Activated CD4-positive, alpha-beta memory T cell treated with anti-CD3 and anti-CD28 coated beads, Interleukin-2, amount 10 ng/mL, durations not matched to agents 7 days and 5 days (primary cell): ENCODE results near the gene TEX2. TPM values are rescaled to one million over a fixed set of nuclear protein-coding genes. Genes with fewer than 3 reads are reported as not detected.
"Not testable (repeated sequence)": the region's sequence is repeated elsewhere in the genome, so short reads cannot be mapped to it uniquely, and the experiment has no call there.

ENCODE experiments used
- CTCF ChIA-PET: fragments of 350-600 bp; sonication (Branson Sonifier 250); formaldehyde crosslinking; loops from one replicate; lab custom pipeline; 2021; ENCODE audit warnings: antibody characterized with exemption, inconsistent platforms; lab: Charles Lee
- POLR2A ChIA-PET: fragments of 350-600 bp; sonication (Branson Sonifier 250); formaldehyde crosslinking; loops from one replicate; lab custom pipeline; 2021; ENCODE audit warnings: antibody characterized with exemption; lab: Charles Lee
- DNase-seq: peaks from one replicate; pipeline ENCODE4 v3.0.0-alpha.2; 2020
- H3K27ac Mint-ChIP-seq: one replicate; pipeline ENCODE4 v1.8.0; 2021; ENCODE audit warnings: mild to moderate bottlenecking, mixed read lengths
- H3K27me3 Mint-ChIP-seq: one replicate; pipeline ENCODE4 v1.8.0; 2021; ENCODE audit warnings: mixed read lengths
- H3K36me3 Mint-ChIP-seq: one replicate; pipeline ENCODE4 v1.8.0; 2021; ENCODE audit warnings: low read depth, mixed read lengths
- H3K4me1 Mint-ChIP-seq: one replicate; pipeline ENCODE4 v1.8.0; 2021; ENCODE audit warnings: mixed read lengths
- H3K4me3 Mint-ChIP-seq: one replicate; pipeline ENCODE4 v1.8.0; 2021; ENCODE audit warnings: mild to moderate bottlenecking, mixed read lengths
- H3K9me3 Mint-ChIP-seq: one replicate; pipeline ENCODE4 v1.8.0; 2021; ENCODE audit warnings: mixed read lengths
- total RNA-seq, 2 experiments: library from RNA; stranded (reverse); gene quantifications; one replicate each; pipeline ENCODE4 v1.2.3, GENCODE V29; 2021

The TEX2 gene
- total RNA-seq, 2 experiments from 2014 or later = 10.5 to 12.4 TPM

GRCh38 chr17:64130559-64131001, 132.5 kb downstream of the TEX2 start:
- peaks cover 47% of the 10 kb centered on the region for H3K4me1 Mint-ChIP-seq
- DNase-seq = peak; percentile 63
- H3K27ac Mint-ChIP-seq = peak overlapping the region; percentile 91
- H3K27me3 Mint-ChIP-seq = no peaks in the 10 kb centered on the region
- no peaks in the 10 kb centered on the region for H3K9me3 Mint-ChIP-seq
- CTCF ChIA-PET = interaction anchor here (0.9 to 18.3 kb wide), 16 partner anchors 10 to 242 kb away, joined by 3 to 510 read pairs (median 9); partner anchors contain the start of genes CSHL1, GH1 and ICAM2
- H3K4me3 Mint-ChIP-seq = peak overlapping the region; percentile 80
- POLR2A ChIA-PET = interaction anchor here (0.8 to 5.0 kb wide), 31 partner anchors 12 to 375 kb away, joined by 3 to 69 read pairs (median 7); partner anchors contain the start of genes CD79B, CEP95, DDX5 and GH1
- peaks cover 28% of the 10 kb centered on the region for H3K36me3 Mint-ChIP-seq

GRCh38 chr17:64129765-64130558, 133.1 kb downstream of the TEX2 start, which contains the start of gene ERN1:
Gene ERN1 (minus strand): TSS chr17:64130144. CDS start chr17:64130029, 115 bp downstream.
- Mint-ChIP-seq H3K4me1 (peaks cover 53% of the 10 kb centered on the region), H3K27me3 (no peaks in the 10 kb centered on the region), H3K27ac (peak within 1 kb of the TSS; percentile 91), H3K9me3 (no peaks in the 10 kb centered on the region), H3K36me3 (peaks cover 34% of the 10 kb centered on the region), H3K4me3 (peak within 1 kb of the TSS; percentile 84)
- peak; percentile 92 for DNase-seq
- ChIA-PET CTCF (interaction anchor here (1.0 to 18.3 kb wide), 16 partner anchors 9 to 241 kb away, joined by 3 to 510 read pairs (median 8); partner anchors contain the start of genes GH1 and ICAM2), POLR2A (interaction anchor here (0.6 to 5.0 kb wide), 37 partner anchors 12 to 376 kb away, joined by 3 to 69 read pairs (median 5); partner anchors contain the start of genes CD79B, CEP95, DDX5 and GH1)

GRCh38 chr17:64129515-64129764, 133.6 kb downstream of the TEX2 start:
- H3K9me3 Mint-ChIP-seq = no peaks in the 10 kb centered on the region
- peaks cover 58% of the 10 kb centered on the region for H3K4me1 Mint-ChIP-seq
- peak overlapping the region; percentile 84 for H3K4me3 Mint-ChIP-seq
- peaks cover 39% of the 10 kb centered on the region for H3K36me3 Mint-ChIP-seq
- peak overlapping the region; percentile 87 for H3K27ac Mint-ChIP-seq
- no peaks in the 10 kb centered on the region for H3K27me3 Mint-ChIP-seq
- POLR2A ChIA-PET = interaction anchor here (0.6 to 5.0 kb wide), 26 partner anchors 11 to 376 kb away, joined by 3 to 69 read pairs (median 8); partner anchors contain the start of genes CEP95, DDX5, GH1 and ICAM2
- no peak for DNase-seq
- CTCF ChIA-PET = interaction anchor here (1.0 to 18.3 kb wide), 12 partner anchors 8 to 241 kb away, joined by 3 to 510 read pairs (median 4); partner anchors contain the start of genes GH1 and ICAM2

GRCh38 chr17:64128787-64129514, 134.1 kb downstream of the TEX2 start:
- H3K36me3 Mint-ChIP-seq = peaks cover 44% of the 10 kb centered on the region
- H3K9me3 Mint-ChIP-seq = no peaks in the 10 kb centered on the region
- H3K27ac Mint-ChIP-seq = peak overlapping the region; percentile 87
- POLR2A ChIA-PET = interaction anchor here (0.6 to 5.0 kb wide), 24 partner anchors 11 to 377 kb away, joined by 3 to 69 read pairs (median 10); partner anchors contain the start of genes CEP95, DDX5, GH1 and ICAM2
- CTCF ChIA-PET = interaction anchor here (1.0 to 18.3 kb wide), 9 partner anchors 8 to 240 kb away, joined by 3 to 510 read pairs (median 5); partner anchors contain the start of gene GH1
- H3K4me1 Mint-ChIP-seq = peaks cover 63% of the 10 kb centered on the region
- H3K27me3 Mint-ChIP-seq = no peaks in the 10 kb centered on the region
- DNase-seq = no peak
- peak overlapping the region; percentile 84 for H3K4me3 Mint-ChIP-seq

DNA sequence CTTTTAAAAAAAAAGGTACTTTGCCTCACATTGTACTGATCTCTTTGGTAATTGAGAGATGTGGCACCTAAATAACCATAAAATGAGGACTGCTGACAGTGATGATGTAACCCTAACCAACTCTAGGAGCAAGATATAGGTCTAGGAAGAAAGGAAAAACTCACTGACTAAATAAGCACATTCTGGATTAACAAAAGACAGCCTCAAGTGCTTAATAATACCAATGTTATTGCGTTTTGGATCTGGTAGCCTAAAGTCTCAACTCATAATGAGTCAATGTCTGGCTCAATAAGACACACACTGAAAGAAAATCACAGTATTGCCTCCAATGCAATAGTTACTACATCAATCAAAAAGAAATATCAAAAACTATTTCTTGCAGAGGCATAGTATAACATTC, 136.1 kb downstream of the TEX2 start:
- POLR2A ChIA-PET = interaction anchor here (1.0 to 3.6 kb wide), 7 partner anchors 11 to 207 kb away, joined by 3 to 15 read pairs (median 5); partner anchors contain the start of gene ICAM2

GRCh38 chr17:64125937-64126336, 137.1 kb downstream of the TEX2 start:
- H3K4me1 Mint-ChIP-seq = peaks cover 71% of the 10 kb centered on the region
- H3K27me3 Mint-ChIP-seq = no peaks in the 10 kb centered on the region
- DNase-seq = no peak
- peak overlapping the region; percentile 44 for H3K27ac Mint-ChIP-seq
- no peaks in the 10 kb centered on the region for H3K9me3 Mint-ChIP-seq
- ChIA-PET POLR2A (interaction anchor here (1.0 to 3.0 kb wide), 5 partner anchors 10 to 206 kb away, joined by 3 to 14 read pairs (median 7); partner anchors contain the start of gene ICAM2), CTCF (interaction anchor here (1.3 to 18.3 kb wide), 2 partner anchors 8 to 97 kb away, joined by 3 to 510 read pairs; no protein-coding TSS in a partner anchor)
- peak overlapping the region; percentile 84 for H3K4me3 Mint-ChIP-seq
- peaks cover 72% of the 10 kb centered on the region for H3K36me3 Mint-ChIP-seq

More for the DNA sequence above, 136.1 kb downstream of the TEX2 start:
- peaks cover 62% of the 10 kb centered on the region for H3K36me3 Mint-ChIP-seq
- peaks cover 71% of the 10 kb centered on the region for H3K4me1 Mint-ChIP-seq
- peak overlapping the region; percentile 36 for H3K27ac Mint-ChIP-seq
- H3K9me3 Mint-ChIP-seq = no peaks in the 10 kb centered on the region
- H3K4me3 Mint-ChIP-seq = peak overlapping the region; percentile 84
- CTCF ChIA-PET = interaction anchor here (0.6 to 18.3 kb wide), 4 partner anchors 26 to 207 kb away, joined by 3 to 510 read pairs (median 4); no protein-coding TSS in a partner anchor
- no peaks in the 10 kb centered on the region for H3K27me3 Mint-ChIP-seq
- DNase-seq = no peak

DNA sequence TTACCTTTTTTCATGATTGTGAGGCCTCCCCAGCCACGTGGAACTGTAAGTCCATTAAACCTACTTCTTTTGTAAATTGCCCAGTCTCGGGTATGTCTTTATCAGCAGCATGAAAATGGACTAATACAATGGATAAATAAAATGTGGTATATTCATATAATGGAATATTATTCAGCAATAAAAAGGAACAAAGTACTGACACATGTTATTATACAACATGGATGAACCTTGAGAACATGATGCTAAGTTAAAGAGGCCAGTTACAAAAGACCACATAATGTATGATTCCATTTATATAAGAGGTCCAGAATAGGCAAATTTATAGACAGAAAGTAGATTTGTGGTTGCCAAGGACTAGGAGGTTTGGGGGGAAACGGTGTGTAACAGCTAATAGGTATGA, 138.5 kb downstream of the TEX2 start:
- Mint-ChIP-seq H3K36me3 (peaks cover 83% of the 10 kb centered on the region), H3K9me3 (no peaks in the 10 kb centered on the region), H3K4me1 (peaks cover 76% of the 10 kb centered on the region), H3K4me3 (no peak overlapping the region), H3K27me3 (no peaks in the 10 kb centered on the region), H3K27ac (no peak overlapping the region)
- ChIA-PET CTCF (interaction anchor here (0.6 to 18.3 kb wide), 5 partner anchors 9 to 188 kb away, joined by 3 to 510 read pairs (median 5); no protein-coding TSS in a partner anchor), POLR2A (interaction anchor here (0.6 to 3.0 kb wide), 4 partner anchors 31 to 107 kb away, joined by 3 to 14 read pairs (median 4); no protein-coding TSS in a partner anchor)
- no peak for DNase-seq

DNA sequence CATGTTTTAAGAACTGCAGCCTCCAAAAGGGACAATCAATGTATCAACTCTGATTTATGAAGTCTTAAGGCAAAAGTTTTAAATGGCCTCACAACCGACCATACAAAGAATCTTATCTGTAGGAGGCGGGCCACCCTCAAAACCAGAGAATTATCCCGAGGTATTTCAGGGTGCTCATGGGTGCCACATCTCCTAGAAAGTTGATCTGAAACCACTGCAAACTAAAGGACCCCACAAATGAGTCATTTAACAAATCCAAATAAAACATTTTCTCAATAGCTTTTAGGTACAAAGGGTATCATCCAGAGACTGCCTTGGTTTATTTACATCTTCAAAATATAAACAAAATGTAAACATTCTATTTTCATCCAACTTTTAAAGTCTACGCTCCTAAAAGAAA, 139.9 kb downstream of the TEX2 start:
- Mint-ChIP-seq H3K27me3 (no peaks in the 10 kb centered on the region), H3K4me1 (peaks cover 84% of the 10 kb centered on the region), H3K9me3 (no peaks in the 10 kb centered on the region), H3K4me3 (peak overlapping the region; percentile 4), H3K36me3 (peaks cover 81% of the 10 kb centered on the region), H3K27ac (peak overlapping the region; percentile 57)
- no peak for DNase-seq
- ChIA-PET CTCF (interaction anchor here (2.4 to 18.3 kb wide), 2 partner anchors 10 to 94 kb away, joined by 10 to 510 read pairs; no protein-coding TSS in a partner anchor), POLR2A (interaction anchor here (0.9 to 1.2 kb wide), 2 partner anchors 10 to 68 kb away, joined by 3 read pairs; no protein-coding TSS in a partner anchor)

DNA sequence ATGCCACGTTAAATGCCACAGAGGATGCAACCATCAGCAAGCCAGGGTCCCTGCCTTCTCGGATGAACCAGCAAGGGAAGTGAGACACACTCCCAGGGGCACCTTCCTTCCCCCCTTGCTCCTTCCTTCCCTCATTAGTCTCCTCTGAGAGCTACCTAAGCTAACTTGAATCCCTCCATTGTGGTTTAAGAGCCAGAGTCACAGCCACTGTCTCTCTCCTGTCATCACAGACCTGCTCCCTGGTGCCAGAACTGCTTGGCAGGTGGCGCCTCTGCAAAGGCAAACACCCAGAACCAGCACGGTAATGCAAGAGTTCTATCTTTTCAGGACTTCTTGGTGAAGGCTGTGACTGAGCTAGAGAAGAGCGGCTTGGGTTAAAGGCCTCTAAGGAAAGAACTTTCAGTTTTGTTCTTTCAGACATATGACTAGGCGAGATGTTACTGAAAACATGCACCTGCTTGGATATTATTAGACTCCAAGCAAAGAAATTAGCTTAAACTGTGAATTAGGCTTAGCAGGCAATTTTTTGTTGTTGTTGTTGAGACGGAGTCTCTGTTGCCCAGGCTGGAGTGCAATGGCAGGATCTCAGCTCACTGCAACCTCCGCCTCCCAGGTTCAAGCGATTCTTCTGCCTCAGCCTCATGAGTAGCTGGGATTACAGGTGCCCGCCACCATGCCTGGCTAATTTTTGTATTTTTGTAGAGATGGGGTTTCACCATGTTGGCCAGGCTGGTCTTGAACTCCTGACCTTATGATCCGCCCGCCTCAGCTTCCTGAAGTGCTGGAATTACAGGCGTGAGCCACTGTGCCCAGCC, 141.9 kb downstream of the TEX2 start:
- ChIA-PET POLR2A (interaction anchor here (0.9 to 7.1 kb wide), 14 partner anchors 8 to 386 kb away, joined by 3 to 52 read pairs (median 5); partner anchors contain the start of genes CEP95 and ERN1), CTCF (interaction anchor here (0.7 to 18.3 kb wide), 6 partner anchors 9 to 92 kb away, joined by 3 to 510 read pairs (median 8); partner anchors contain the start of gene ERN1)
- Mint-ChIP-seq H3K4me1 (peaks cover 87% of the 10 kb centered on the region), H3K4me3 (peak overlapping the region; percentile 64), H3K36me3 (peaks cover 76% of the 10 kb centered on the region), H3K27ac (peak overlapping the region; percentile 89)
- not testable (repeated sequence) for H3K9me3 Mint-ChIP-seq, H3K27me3 Mint-ChIP-seq
- DNase-seq = peak; percentile 51

DNA sequence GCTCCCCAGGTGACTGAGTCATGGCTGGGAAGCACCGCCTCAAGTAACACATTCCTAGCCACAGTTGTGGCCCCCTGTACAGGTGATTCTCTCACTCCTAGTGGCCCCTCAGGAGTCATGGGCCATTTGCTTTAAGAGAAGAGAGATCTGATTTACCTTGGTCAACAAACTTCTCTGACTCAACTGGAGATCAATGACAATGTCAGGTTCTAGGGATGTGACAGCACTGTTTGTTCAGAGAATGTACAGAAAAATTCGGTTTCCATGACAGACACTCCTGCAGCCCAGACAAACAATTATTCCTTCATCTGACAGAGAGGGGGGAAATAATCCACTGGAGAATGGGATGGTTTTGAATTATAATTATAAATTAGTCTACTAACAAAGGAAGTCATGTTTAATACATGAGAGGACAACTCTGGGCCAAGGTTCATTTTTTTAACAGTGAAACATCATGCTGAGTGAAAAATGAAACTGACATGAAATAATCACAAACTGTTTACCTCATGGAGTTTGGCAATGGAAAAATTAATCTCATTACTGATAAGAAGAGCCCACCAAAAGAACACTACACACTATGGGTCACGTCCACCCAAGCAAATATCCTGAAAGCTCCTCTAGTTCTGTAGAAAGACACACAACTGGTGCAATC, 142.8 kb downstream of the TEX2 start:
- no peak for DNase-seq
- H3K36me3 Mint-ChIP-seq = peaks cover 77% of the 10 kb centered on the region
- peak overlapping the region; percentile 64 for H3K4me3 Mint-ChIP-seq

More for the DNA sequence above, 142.8 kb downstream of the TEX2 start:
- ChIA-PET CTCF (interaction anchor here (0.7 to 18.3 kb wide), 4 partner anchors 9 to 91 kb away, joined by 3 to 510 read pairs (median 10); partner anchors contain the start of gene ERN1), POLR2A (interaction anchor here (1.4 to 7.1 kb wide), 9 partner anchors 9 to 95 kb away, joined by 4 to 52 read pairs (median 9); partner anchors contain the start of gene ERN1)
- Mint-ChIP-seq H3K4me1 (peaks cover 87% of the 10 kb centered on the region), H3K27ac (peak overlapping the region; percentile 89), H3K9me3 (no peaks in the 10 kb centered on the region), H3K27me3 (no peaks in the 10 kb centered on the region)
